IPS DF 19.7 (cell line): ENCODE data around the gene GAB2.
"Not testable (repeated sequence)": the region's sequence is repeated elsewhere in the genome, so short reads cannot be mapped to it uniquely, and the experiment has no call there.

Experiments
- DNase-seq: peaks from one replicate; pipeline ENCODE4 v3.0.0-alpha.2; 2013; ENCODE audit warnings: low read depth, low spot score

Gene GAB2

GRCh38 chr11:78313181-78313795, 104.3 kb downstream of the GAB2 start:
- no peak for DNase-seq

GRCh38 chr11:78312712-78313111, 104.9 kb downstream of the GAB2 start:
- no peak for DNase-seq

DNA sequence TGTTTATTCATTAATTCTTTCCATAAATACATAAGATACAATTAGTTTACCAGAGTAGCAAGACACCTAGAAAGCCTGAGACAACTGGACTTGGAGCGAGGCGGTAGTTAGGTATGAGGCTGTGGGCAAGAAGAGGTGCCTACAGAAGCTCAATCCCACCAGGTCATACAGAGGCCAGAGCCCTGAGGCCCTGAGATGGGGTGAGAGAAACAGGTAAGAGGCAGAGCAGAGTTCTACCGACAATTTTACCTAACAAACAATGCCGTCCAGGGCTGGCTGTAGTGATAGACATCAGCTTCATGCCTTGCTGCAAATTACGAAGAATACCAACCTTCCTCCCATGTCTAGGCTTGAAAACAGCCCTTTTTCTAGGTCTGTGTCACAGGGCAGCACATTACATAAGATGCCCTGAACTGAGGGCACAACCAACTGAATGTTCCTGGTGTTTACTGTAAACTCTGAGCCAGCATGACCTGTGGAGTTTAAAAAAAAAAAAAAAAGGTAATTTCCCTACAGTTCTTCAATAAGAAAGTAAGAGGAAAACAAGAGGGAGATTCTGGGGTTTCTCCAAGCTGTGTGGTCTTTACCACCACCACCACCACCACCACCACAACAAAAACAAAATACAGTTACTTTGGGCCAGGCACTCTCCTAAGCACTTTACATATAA, 105.8 kb downstream of the GAB2 start:
- no peak for DNase-seq

GRCh38 chr11:78310500-78310909, 107.1 kb downstream of the GAB2 start:
- DNase-seq = no peak

DNA sequence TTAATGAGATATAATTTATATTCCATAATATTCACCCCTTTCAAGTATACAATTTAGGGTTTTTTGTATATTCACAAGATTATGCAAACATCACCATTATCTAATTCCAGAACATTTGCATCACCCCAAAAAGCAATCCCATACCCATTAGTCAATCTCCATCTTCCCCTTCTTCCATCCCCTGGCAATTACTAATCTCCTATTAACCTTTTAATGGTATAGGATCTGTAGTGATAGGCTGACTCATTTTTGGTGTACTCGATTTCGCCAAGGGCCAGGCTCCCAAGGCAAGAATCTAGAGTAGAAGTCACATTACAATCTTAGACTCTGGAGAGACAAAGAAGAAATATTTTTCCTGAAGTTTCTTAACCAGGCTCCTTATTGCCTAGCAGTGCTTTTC, 113.4 kb downstream of the GAB2 start:
- no peak for DNase-seq

GRCh38 chr11:78300108-78300839, 117.3 kb downstream of the GAB2 start:
- no peak for DNase-seq

- DNase-seq = no peak
Observed at GRCh38 chr11:78299000-78299710, 118.5 kb downstream of the GAB2 start.

- no peak for DNase-seq
Observed at GRCh38 chr11:78298291-78298771, 119.3 kb downstream of the GAB2 start.

GRCh38 chr11:78295991-78296930, 121.4 kb downstream of the GAB2 start:
- no peak for DNase-seq

GRCh38 chr11:78295347-78295746, 122.3 kb downstream of the GAB2 start:
- DNase-seq = no peak

- DNase-seq = not testable (repeated sequence)
Observed at GRCh38 chr11:78294100-78294499, 123.5 kb downstream of the GAB2 start.

- no peak for DNase-seq
Observed at GRCh38 chr11:78293536-78293935, 124.1 kb downstream of the GAB2 start.

GRCh38 chr11:78292109-78292803, 125.4 kb downstream of the GAB2 start:
- DNase-seq = no peak

- no peak for DNase-seq
Observed at GRCh38 chr11:78291503-78292108, 126.0 kb downstream of the GAB2 start.

GRCh38 chr11:78290293-78291176, 127.1 kb downstream of the GAB2 start:
- no peak for DNase-seq

GRCh38 chr11:78289552-78290292, 127.9 kb downstream of the GAB2 start:
- DNase-seq = no peak

- DNase-seq = no peak
Observed at GRCh38 chr11:78284260-78284659, 133.4 kb downstream of the GAB2 start.

DNA sequence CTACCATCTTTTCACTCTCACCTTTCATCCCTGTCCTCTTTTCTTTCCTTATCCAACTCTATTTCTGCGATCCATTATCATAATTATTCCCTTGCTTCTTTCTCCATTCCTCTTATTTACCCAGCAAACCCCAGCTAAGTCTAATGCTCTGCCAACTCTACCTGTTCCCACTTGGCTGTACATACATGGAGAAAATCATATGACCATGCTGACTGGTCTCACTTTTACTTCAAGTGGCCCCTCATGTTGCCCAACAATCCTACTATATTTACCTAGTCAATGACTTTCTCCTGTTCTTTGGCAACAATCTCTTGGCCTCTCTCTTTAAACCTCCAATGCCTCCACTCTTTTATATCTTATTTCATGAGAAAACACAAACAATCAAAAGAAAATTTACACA, 134.8 kb downstream of the GAB2 start:
- no peak for DNase-seq
